MM.1S (cell line): ENCODE results near the gene RXRA.

Source experiments
- CTCF ChIP-seq: fragments of 300-600 bp; sonication (generic); IDR thresholded peaks from 2 replicates; pipeline ENCODE4 v1.5.1; 2016; ENCODE audit warnings: antibody characterized with exemption, low read length, mixed read lengths
- EZH2phosphoT487 ChIP-seq: fragments of 300-600 bp; sonication (generic); IDR thresholded peaks from 2 replicates; pipeline ENCODE4 v1.6.1; 2018; ENCODE audit warnings: antibody characterized with exemption, low read length

- TF ChIP-seq CTCF: no peak
- TF ChIP-seq EZH2phosphoT487: no peak
Measured at GRCh38 chr9:134429007-134429406, 102.8 kb downstream of the RXRA start.
